ENCODE results near the gene TEX19.

- TF ChIP-seq CTCF (IDR thresholded peaks at IDR 0.05; ENCODE audit: insufficient read depth, low read length) (no peak), POLR2AphosphoS5 (IDR thresholded peaks at IDR 0.05; ENCODE audit: low read depth) (no peak), REST (IDR thresholded peaks at IDR 0.05; ENCODE audit: insufficient replicate concordance, low read depth) (no peak)
These were observed 20.0 kb upstream of the TEX19 start for GRCh38 chr17:82338858-82339633.

Data from HL-60 (cell line).